ENCODE data around the gene ANKRD37.

The ANKRD37 gene

GRCh38 chr4:185429660-185430059 lies 33.0 kb downstream of the ANKRD37 start:
- H2AFZ ChIP-seq (ENCODE audit: low read depth) = no peak overlapping the region
- H3K36me3 ChIP-seq (ENCODE audit: insufficient read depth) = no peaks in the 10 kb centered on the region
- TF ChIP-seq CTCF (conservative IDR thresholded peaks at IDR 0.05; ENCODE audit: low read depth, low read length) = no peak
- no peaks in the 10 kb centered on the region for H3K27me3 ChIP-seq (ENCODE audit: insufficient read depth, low read depth)
- H3K4me3 ChIP-seq (IDR thresholded peaks at IDR 0.05; ENCODE audit: insufficient read depth, low read depth, low read length) = no peak overlapping the region
- H3K4me2 ChIP-seq = no peak overlapping the region
- H3K4me1 ChIP-seq (ENCODE audit: low read depth, poor library complexity, severe bottlenecking) = peaks cover 3% of the 10 kb centered on the region
- no peaks in the 10 kb centered on the region for H4K20me1 ChIP-seq (ENCODE audit: insufficient read depth)
- 0 out of 2 replicates have a peak, but pooled peaks cover 4% of the 10 kb centered on the region for H3K79me2 ChIP-seq (ENCODE audit: insufficient read depth, low read depth)
- no peak overlapping the region for H3K9ac ChIP-seq
- no peak overlapping the region for H3K27ac ChIP-seq

GRCh38 chr4:185435466-185435865 lies 38.8 kb downstream of the ANKRD37 start:
- H3K4me1 ChIP-seq (ENCODE audit: low read depth, poor library complexity, severe bottlenecking) = no peaks in the 10 kb centered on the region
- H3K27me3 ChIP-seq (ENCODE audit: insufficient read depth, low read depth) = no peaks in the 10 kb centered on the region
- no peaks in the 10 kb centered on the region for H3K79me2 ChIP-seq (ENCODE audit: insufficient read depth, low read depth)
- H3K9ac ChIP-seq = no peak overlapping the region
- TF ChIP-seq CTCF (conservative IDR thresholded peaks at IDR 0.05; ENCODE audit: low read depth, low read length) = no peak
- H2AFZ ChIP-seq (ENCODE audit: low read depth) = no peak overlapping the region
- H3K4me2 ChIP-seq = no peak overlapping the region
- H3K27ac ChIP-seq = no peak overlapping the region
- no peaks in the 10 kb centered on the region for H4K20me1 ChIP-seq (ENCODE audit: insufficient read depth)
- no peaks in the 10 kb centered on the region for H3K36me3 ChIP-seq (ENCODE audit: insufficient read depth)
- H3K4me3 ChIP-seq (IDR thresholded peaks at IDR 0.05; ENCODE audit: insufficient read depth, low read depth, low read length) = no peak overlapping the region

GRCh38 chr4:185437809-185438208 lies 41.2 kb downstream of the ANKRD37 start:
- H3K27ac ChIP-seq = no peak overlapping the region

GRCh38 chr4:185441479-185441878 lies 44.8 kb downstream of the ANKRD37 start:
- Histone ChIP-seq H3K4me1 (ENCODE audit: low read depth, poor library complexity, severe bottlenecking) (no peaks in the 10 kb centered on the region), H3K27me3 (ENCODE audit: insufficient read depth, low read depth) (no peaks in the 10 kb centered on the region), H2AFZ (ENCODE audit: low read depth) (no peak overlapping the region), H4K20me1 (ENCODE audit: insufficient read depth) (no peaks in the 10 kb centered on the region), H3K36me3 (ENCODE audit: insufficient read depth) (no peaks in the 10 kb centered on the region), H3K27ac (no peak overlapping the region), H3K4me2 (no peak overlapping the region), H3K4me3 (IDR thresholded peaks at IDR 0.05; ENCODE audit: insufficient read depth, low read depth, low read length) (no peak overlapping the region), H3K79me2 (ENCODE audit: insufficient read depth, low read depth) (no peaks in the 10 kb centered on the region), H3K9ac (no peak overlapping the region)
- no peak for TF ChIP-seq CTCF (conservative IDR thresholded peaks at IDR 0.05; ENCODE audit: low read depth, low read length)

More at GRCh38 chr4:185437809-185438208, 41.2 kb downstream of the ANKRD37 start:
- Histone ChIP-seq H4K20me1 (ENCODE audit: insufficient read depth) (no peaks in the 10 kb centered on the region), H3K4me3 (IDR thresholded peaks at IDR 0.05; ENCODE audit: insufficient read depth, low read depth, low read length) (no peak overlapping the region), H3K79me2 (ENCODE audit: insufficient read depth, low read depth) (no peaks in the 10 kb centered on the region), H3K4me1 (ENCODE audit: low read depth, poor library complexity, severe bottlenecking) (no peaks in the 10 kb centered on the region), H3K36me3 (ENCODE audit: insufficient read depth) (no peaks in the 10 kb centered on the region), H2AFZ (ENCODE audit: low read depth) (no peak overlapping the region), H3K27me3 (ENCODE audit: insufficient read depth, low read depth) (no peaks in the 10 kb centered on the region), H3K4me2 (no peak overlapping the region), H3K9ac (no peak overlapping the region)
- TF ChIP-seq CTCF (conservative IDR thresholded peaks at IDR 0.05; ENCODE audit: low read depth, low read length) = no peak
